Measurements from ENCODE around the gene MTMR2. TPM values are rescaled to one million over a fixed set of nuclear protein-coding genes. Genes with fewer than 3 reads are reported as not detected.

Gene MTMR2
- total and polyA plus RNA-seq, 2 of the 13 experiments (the other 11 are each of a cell fraction or from before 2014, with no cell fraction given) = 12.7 to 22.3 TPM

GRCh38 chr11:95789506-95790122 is 134.3 kb downstream of the MTMR2 start, which contains the start of gene FAM76B (continued):
- peak; percentile 92 for TF ChIP-seq ZNF687 (CRISPR knock-in tag; IDR thresholded peaks at IDR 0.05)
- TF ChIP-seq CEBPZ (IDR thresholded peaks at IDR 0.05; ENCODE audit: low read length) = no peak
- TF ChIP-seq ZBTB46 (CRISPR knock-in tag; IDR thresholded peaks at IDR 0.05; ENCODE audit: borderline replicate concordance) = no peak
- TF ChIP-seq ATF6 (CRISPR knock-in tag; conservative IDR thresholded peaks at IDR 0.05) = 0 out of 2 replicates have a peak, but pooled peaks have one; percentile 61
- TF ChIP-seq PBX3 (CRISPR knock-in tag; IDR thresholded peaks at IDR 0.05; ENCODE audit: borderline replicate concordance) = no peak
- peak; percentile 93 for TF ChIP-seq ELF3 (CRISPR knock-in tag; IDR thresholded peaks at IDR 0.05)
- peak; percentile 81 for TF ChIP-seq RBM39 (IDR thresholded peaks at IDR 0.05; ENCODE audit: low read depth, low read length, poor library complexity, severe bottlenecking)
- TF ChIP-seq ZNF607 (CRISPR knock-in tag; IDR thresholded peaks at IDR 0.05; ENCODE audit: borderline replicate concordance) = peak; percentile 25; the same call in 1 of the 2 replicates
- TF ChIP-seq TAF15 (IDR thresholded peaks at IDR 0.05; ENCODE audit: low read depth, low read length, poor library complexity, severe bottlenecking) = no peak
- TF ChIP-seq ZNF724P (CRISPR knock-in tag; IDR thresholded peaks at IDR 0.05; ENCODE audit: borderline replicate concordance) = peak; percentile 64; the same call in 1 of the 2 replicates
- peak; percentile 90 for TF ChIP-seq FOXO1 (CRISPR knock-in tag; IDR thresholded peaks at IDR 0.05)
- no peak for TF ChIP-seq MZF1 (CRISPR knock-in tag; IDR thresholded peaks at IDR 0.05; ENCODE audit: borderline replicate concordance)
- no peak for TF ChIP-seq NFIB (CRISPR knock-in tag; IDR thresholded peaks at IDR 0.05; ENCODE audit: borderline replicate concordance)

Measured in HepG2 (cell line).